ENCODE data around the gene ING2. TPM values are rescaled to one million over a fixed set of nuclear protein-coding genes. Genes with fewer than 3 reads are reported as not detected.

Gene ING2
- total and polyA plus RNA-seq, 10 of the 15 experiments (the other 5 are each of a cell fraction or from before 2014, with no cell fraction given) = 3.3 to 16.1 (median 10.9) TPM

GRCh38 chr4:183467246-183467645 lies 37.6 kb upstream of the ING2 start:
- Histone ChIP-seq H2AFZ (ENCODE audit: control insufficient read depth, low read depth, low read length) (no peak overlapping the region), H4K20me1 (ENCODE audit: control insufficient read depth, insufficient read depth) (no peaks in the 10 kb centered on the region), H3K27me3 (replicated peaks in 1 of 2; ENCODE audit: control insufficient read depth in 2 of 2, insufficient read depth in 2 of 2, low read length in 1 of 2) (no peaks in the 10 kb centered on the region), H3K4me3 (no peak overlapping the region), H3K36me3 (ENCODE audit: control insufficient read depth in 2 of 2, insufficient read depth in 2 of 2, low read length in 1 of 2) (no peaks in the 10 kb centered on the region), H3K4me1 (ENCODE audit: control insufficient read depth, insufficient read depth, low read length) (no peaks in the 10 kb centered on the region), H3K9ac (ENCODE audit: control insufficient read depth, insufficient read depth, low read length) (no peak overlapping the region), H3K4me2 (ENCODE audit: control insufficient read depth, insufficient read depth) (no peak overlapping the region), H3K9me3 (replicated peaks; ENCODE audit: control insufficient read depth, insufficient read depth, low read length) (no peaks in the 10 kb centered on the region; the same call in 2 of the 3 replicates), H3K27ac (ENCODE audit: control insufficient read depth, insufficient read depth) (no peak overlapping the region), H3K79me2 (ENCODE audit: control insufficient read depth, insufficient read depth, low read length) (no peaks in the 10 kb centered on the region)
- in situ Hi-C loops (cut with MboI) = loop anchor here (5.0 kb wide), 1 partner anchor 1310 kb away; no protein-coding TSS in a partner anchor
- ChIA-PET RAD21 (ENCODE audit: unreplicated experiment) (no interaction called here), POLR2A (no interaction called here), CTCF (no interaction called here), SMC1A (ENCODE audit: uncharacterized antibody, unreplicated experiment) (no interaction called here)
- no peak for DNase-seq (ENCODE audit: low read depth, low spot score)
- TF ChIP-seq PAX5 (IDR thresholded peaks at IDR 0.05; ENCODE audit: borderline replicate concordance, low read depth, low read length) (no peak), SREBF1 (IDR thresholded peaks at IDR 0.05; ENCODE audit: low read length) (no peak)
- intact Hi-C loops (cut with micrococcal nuclease; ENCODE audit: unreplicated experiment) = no loop called here
- 90% methylated on average over 3 of the region's 3 CpGs for WGBS (ENCODE audit: insufficient coverage, insufficient replicate concordance, low lambda C conversion rate, missing lambda C conversion rate)
- no peak for ATAC-seq
- BruUV-seq (replicated peaks) = no TSS peak
- no peak for FAIRE-seq

DNA sequence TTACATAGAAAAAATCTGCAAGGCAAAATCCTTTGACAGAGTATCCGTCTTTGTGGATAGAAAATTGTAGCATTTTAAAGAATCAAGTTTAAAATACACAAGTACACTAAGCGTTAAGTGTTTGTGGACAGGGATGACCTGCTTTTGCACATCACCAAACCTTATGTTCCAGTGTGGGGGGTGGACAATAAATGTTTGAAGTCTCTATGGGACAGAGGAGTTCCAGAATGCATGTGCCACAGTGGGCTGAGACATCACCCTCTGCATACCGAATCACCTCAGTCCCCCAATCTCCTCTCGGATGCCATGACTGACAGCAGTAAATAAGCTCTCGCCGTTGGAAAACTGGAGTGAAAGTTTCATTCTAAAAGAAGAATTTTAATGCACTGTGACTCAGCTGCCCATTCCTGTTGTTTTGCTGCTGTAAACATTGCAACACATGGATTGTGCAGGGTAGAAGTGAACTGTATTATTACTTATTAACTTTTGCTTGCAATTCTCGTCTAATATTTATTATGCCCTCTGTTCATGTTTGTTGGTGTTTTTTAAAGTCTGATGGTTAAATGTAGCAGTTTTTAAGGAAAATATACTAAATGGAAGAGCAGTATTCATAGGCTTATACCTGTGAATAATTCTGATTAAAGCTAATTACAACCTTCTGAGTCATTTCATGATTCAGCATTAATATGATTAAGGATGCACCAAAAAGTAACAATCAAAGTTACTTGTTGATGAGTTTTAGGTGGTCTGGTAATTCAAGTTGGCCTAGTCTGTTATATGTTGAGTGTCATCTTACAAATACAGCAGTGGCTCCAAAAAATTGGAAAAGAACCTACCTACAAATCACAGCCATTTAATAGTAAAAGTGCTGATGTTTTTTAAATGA lies 36.4 kb upstream of the ING2 start:
- no peaks in the 10 kb centered on the region for H4K20me1 ChIP-seq (ENCODE audit: control insufficient read depth, insufficient read depth)
- H3K9ac ChIP-seq (ENCODE audit: control insufficient read depth, insufficient read depth, low read length) = no peak overlapping the region
- CTCF ChIA-PET = interaction anchor here (0.8 to 1.4 kb wide), 3 partner anchors 19 to 134 kb away, joined by 3 read pairs; no protein-coding TSS in a partner anchor
- intact Hi-C loops (cut with micrococcal nuclease; ENCODE audit: unreplicated experiment) (no loop called here), in situ Hi-C loops (cut with MboI) (loop anchor here (5.0 kb wide), 1 partner anchor 1309 kb away; no protein-coding TSS in a partner anchor)
- H3K4me2 ChIP-seq (ENCODE audit: control insufficient read depth, insufficient read depth) = no peak overlapping the region
- ATAC-seq (no peak), DNase-seq (ENCODE audit: low read depth, low spot score) (no peak), FAIRE-seq (no peak)
- no peak overlapping the region for H3K27ac ChIP-seq (ENCODE audit: control insufficient read depth, insufficient read depth)
- no peak overlapping the region for H2AFZ ChIP-seq (ENCODE audit: control insufficient read depth, low read depth, low read length)
- H3K79me2 ChIP-seq (ENCODE audit: control insufficient read depth, insufficient read depth, low read length) = no peaks in the 10 kb centered on the region
- 82% methylated on average over 7 of the region's 7 CpGs for whole genome bisulfite sequencing (ENCODE audit: insufficient coverage, insufficient replicate concordance, low lambda C conversion rate, missing lambda C conversion rate)
- no TSS peak for BruUV-seq (replicated peaks)
- H3K27me3 ChIP-seq (replicated peaks in 1 of 2; ENCODE audit: control insufficient read depth in 2 of 2, insufficient read depth in 2 of 2, low read length in 1 of 2) = no peaks in the 10 kb centered on the region
- H3K36me3 ChIP-seq (ENCODE audit: control insufficient read depth in 2 of 2, insufficient read depth in 2 of 2, low read length in 1 of 2) = no peaks in the 10 kb centered on the region
- no peaks in the 10 kb centered on the region for H3K4me1 ChIP-seq (ENCODE audit: control insufficient read depth, insufficient read depth, low read length)
- SMC1A ChIA-PET (ENCODE audit: uncharacterized antibody, unreplicated experiment) = interaction anchor here (1.0 kb wide), 1 partner anchor 698 kb away, joined by 3 read pairs; no protein-coding TSS in a partner anchor
- no peaks in the 10 kb centered on the region; the same call in 2 of the 3 replicates for H3K9me3 ChIP-seq (replicated peaks; ENCODE audit: control insufficient read depth, insufficient read depth, low read length)
- TF ChIP-seq TCF12 (IDR thresholded peaks at IDR 0.05; ENCODE audit: low read depth, low read length) = no peak
- TF ChIP-seq, protein P1, sequence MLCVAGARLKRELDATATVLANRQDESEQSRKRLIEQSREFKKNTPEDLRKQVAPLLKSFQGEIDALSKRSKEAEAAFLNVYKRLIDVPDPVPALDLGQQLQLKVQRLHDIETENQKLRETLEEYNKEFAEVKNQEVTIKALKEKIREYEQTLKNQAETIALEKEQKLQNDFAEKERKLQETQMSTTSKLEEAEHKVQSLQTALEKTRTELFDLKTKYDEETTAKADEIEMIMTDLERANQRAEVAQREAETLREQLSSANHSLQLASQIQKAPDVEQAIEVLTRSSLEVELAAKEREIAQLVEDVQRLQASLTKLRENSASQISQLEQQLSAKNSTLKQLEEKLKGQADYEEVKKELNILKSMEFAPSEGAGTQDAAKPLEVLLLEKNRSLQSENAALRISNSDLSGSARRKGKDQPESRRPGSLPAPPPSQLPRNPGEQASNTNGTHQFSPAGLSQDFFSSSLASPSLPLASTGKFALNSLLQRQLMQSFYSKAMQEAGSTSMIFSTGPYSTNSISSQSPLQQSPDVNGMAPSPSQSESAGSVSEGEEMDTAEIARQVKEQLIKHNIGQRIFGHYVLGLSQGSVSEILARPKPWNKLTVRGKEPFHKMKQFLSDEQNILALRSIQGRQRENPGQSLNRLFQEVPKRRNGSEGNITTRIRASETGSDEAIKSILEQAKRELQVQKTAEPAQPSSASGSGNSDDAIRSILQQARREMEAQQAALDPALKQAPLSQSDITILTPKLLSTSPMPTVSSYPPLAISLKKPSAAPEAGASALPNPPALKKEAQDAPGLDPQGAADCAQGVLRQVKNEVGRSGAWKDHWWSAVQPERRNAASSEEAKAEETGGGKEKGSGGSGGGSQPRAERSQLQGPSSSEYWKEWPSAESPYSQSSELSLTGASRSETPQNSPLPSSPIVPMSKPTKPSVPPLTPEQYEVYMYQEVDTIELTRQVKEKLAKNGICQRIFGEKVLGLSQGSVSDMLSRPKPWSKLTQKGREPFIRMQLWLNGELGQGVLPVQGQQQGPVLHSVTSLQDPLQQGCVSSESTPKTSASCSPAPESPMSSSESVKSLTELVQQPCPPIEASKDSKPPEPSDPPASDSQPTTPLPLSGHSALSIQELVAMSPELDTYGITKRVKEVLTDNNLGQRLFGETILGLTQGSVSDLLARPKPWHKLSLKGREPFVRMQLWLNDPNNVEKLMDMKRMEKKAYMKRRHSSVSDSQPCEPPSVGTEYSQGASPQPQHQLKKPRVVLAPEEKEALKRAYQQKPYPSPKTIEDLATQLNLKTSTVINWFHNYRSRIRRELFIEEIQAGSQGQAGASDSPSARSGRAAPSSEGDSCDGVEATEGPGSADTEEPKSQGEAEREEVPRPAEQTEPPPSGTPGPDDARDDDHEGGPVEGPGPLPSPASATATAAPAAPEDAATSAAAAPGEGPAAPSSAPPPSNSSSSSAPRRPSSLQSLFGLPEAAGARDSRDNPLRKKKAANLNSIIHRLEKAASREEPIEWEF (IDR thresholded peaks at IDR 0.05; ENCODE audit: insufficient replicate concordance, low read depth, low read length) = no peak
- TF ChIP-seq ETV6 (conservative IDR thresholded peaks at IDR 0.05 in 1 of 2, IDR thresholded peaks at IDR 0.05 in 1 of 2; ENCODE audit: borderline replicate concordance in 1 of 2, low read depth in 1 of 2) = no peak
- no peak for TF ChIP-seq ZNF384 (IDR thresholded peaks at IDR 0.05; ENCODE audit: borderline replicate concordance, low read depth, low read length)
- TF ChIP-seq EZH2 (IDR thresholded peaks at IDR 0.05; ENCODE audit: borderline replicate concordance, control insufficient read depth, low read depth, low read length) = no peak
- no peak for TF ChIP-seq POLR2A (IDR thresholded peaks at IDR 0.05; ENCODE audit: low read depth, low read length)
- TF ChIP-seq HDAC2 (IDR thresholded peaks at IDR 0.05) = no peak
- no peak for TF ChIP-seq FOXM1 (IDR thresholded peaks at IDR 0.05; ENCODE audit: low read depth, low read length)
- no peak for TF ChIP-seq NFXL1 (IDR thresholded peaks at IDR 0.05; ENCODE audit: borderline replicate concordance)
- no peak for TF ChIP-seq GABPA (IDR thresholded peaks at IDR 0.05; ENCODE audit: low read depth)
- POLR2A ChIA-PET = interaction anchor here (1.0 kb wide), 1 partner anchor 30 kb away, joined by 5 read pairs; no protein-coding TSS in a partner anchor
- RAD21 ChIA-PET (ENCODE audit: unreplicated experiment) = no interaction called here
- H3K4me3 ChIP-seq = no peak overlapping the region
